ENCODE data around the gene RAB30. TPM values are rescaled to one million over a fixed set of nuclear protein-coding genes. Genes with fewer than 3 reads are reported as not detected.

The RAB30 gene
- total RNA-seq, 1 donor from 2014 or later: 3.7 TPM

GRCh38 chr11:83070044-83070701 lies 1.5 kb downstream of the RAB30 start:
- FAIRE-seq (no peak), DNase-seq (ENCODE audit: low read depth) (peak; percentile 50)
- peaks cover 1% of the 10 kb centered on the region for H3K36me3 ChIP-seq (ENCODE audit: control insufficient read depth, insufficient read depth, low read length)

GRCh38 chr11:83069441-83070043 lies 2.2 kb downstream of the RAB30 start:
- no peak for TF ChIP-seq CTCF (IDR thresholded peaks at IDR 0.05; ENCODE audit: insufficient read depth, low read length, severe bottlenecking)
- FAIRE-seq: no peak
- H3K4me3 ChIP-seq (ENCODE audit: low read depth, low read length): no peak overlapping the region
- H3K27me3 ChIP-seq (ENCODE audit: control insufficient read depth, insufficient read depth, low read length): no peaks in the 10 kb centered on the region
- H3K36me3 ChIP-seq (ENCODE audit: control insufficient read depth, insufficient read depth, low read length): peaks cover 1% of the 10 kb centered on the region
- DNase-seq (ENCODE audit: low read depth): no peak

More at GRCh38 chr11:83070044-83070701, 1.5 kb downstream of the RAB30 start:
- no peak for TF ChIP-seq CTCF (IDR thresholded peaks at IDR 0.05; ENCODE audit: insufficient read depth, low read length, severe bottlenecking)
- Histone ChIP-seq H3K4me3 (ENCODE audit: low read depth, low read length) (peak overlapping the region; percentile 75), H3K27me3 (ENCODE audit: control insufficient read depth, insufficient read depth, low read length) (no peaks in the 10 kb centered on the region)

- TF ChIP-seq CTCF (IDR thresholded peaks at IDR 0.05; ENCODE audit: insufficient read depth, low read length, severe bottlenecking): no peak
- no peaks in the 10 kb centered on the region for H3K36me3 ChIP-seq (ENCODE audit: control insufficient read depth, insufficient read depth, low read length)
- DNase-seq (ENCODE audit: low read depth) (no peak), FAIRE-seq (no peak)
- no peaks in the 10 kb centered on the region for H3K27me3 ChIP-seq (ENCODE audit: control insufficient read depth, insufficient read depth, low read length)
- H3K4me3 ChIP-seq (ENCODE audit: low read depth, low read length): no peak overlapping the region
Measured at GRCh38 chr11:83068568-83068967, 3.1 kb downstream of the RAB30 start.

- Histone ChIP-seq H3K36me3 (ENCODE audit: control insufficient read depth, insufficient read depth, low read length) (no peaks in the 10 kb centered on the region), H3K4me3 (ENCODE audit: low read depth, low read length) (no peak overlapping the region), H3K27me3 (ENCODE audit: control insufficient read depth, insufficient read depth, low read length) (no peaks in the 10 kb centered on the region)
- no peak for FAIRE-seq
- DNase-seq (ENCODE audit: low read depth): no peak
- TF ChIP-seq CTCF (IDR thresholded peaks at IDR 0.05; ENCODE audit: insufficient read depth, low read length, severe bottlenecking): no peak
Measured at GRCh38 chr11:83064011-83064410, 7.7 kb downstream of the RAB30 start.

- H3K4me3 ChIP-seq (ENCODE audit: low read depth, low read length): no peak overlapping the region
Measured at GRCh38 chr11:83063073-83063754, 8.5 kb downstream of the RAB30 start.

More at GRCh38 chr11:83063073-83063754, 8.5 kb downstream of the RAB30 start:
- H3K36me3 ChIP-seq (ENCODE audit: control insufficient read depth, insufficient read depth, low read length): no peaks in the 10 kb centered on the region
- DNase-seq (ENCODE audit: low read depth): peak; percentile 46
- FAIRE-seq: no peak
- no peak for TF ChIP-seq CTCF (IDR thresholded peaks at IDR 0.05; ENCODE audit: insufficient read depth, low read length, severe bottlenecking)
- H3K27me3 ChIP-seq (ENCODE audit: control insufficient read depth, insufficient read depth, low read length): no peaks in the 10 kb centered on the region
